OCI-LY7 (cell line): ENCODE results near the gene KLHL3. TPM values are rescaled to one million over a fixed set of nuclear protein-coding genes. Genes with fewer than 3 reads are reported as not detected.

ENCODE experiments used
- BruUV-seq: library from RNA; stranded (reverse); fragments of 400-500 nt; replicated peaks from 2 replicates; lab custom pipeline; 2021; lab: Mats Ljungman, UMichigan
- CTCF ChIA-PET: fragments of 300-600 bp; sonication (Branson Sonifier 250); formaldehyde crosslinking; loops from one replicate; lab custom pipeline; 2022; ENCODE audit warnings: antibody characterized with exemption; ENCODE audit not compliant: unreplicated experiment; lab: Charles Lee
- POLR2A ChIA-PET: fragments of 300-600 bp; sonication (Branson Sonifier 250); formaldehyde crosslinking; loops from one replicate; lab custom pipeline; 2022; ENCODE audit warnings: antibody characterized with exemption; lab: Charles Lee
- DNase-seq: peaks from one replicate; pipeline ENCODE4 v3.0.0-alpha.2; 2015; ENCODE audit warnings: low spot score
- H2AFZ ChIP-seq: fragments of 200-600 bp; sonication (generic), shearing (Covaris generic); 2 replicates; pipeline ENCODE4 v1.6.1; 2014; ENCODE audit warnings: mild to moderate bottlenecking, antibody characterized with exemption, low read length, moderate library complexity
- H3K27ac ChIP-seq: fragments of 200-600 bp; sonication (generic); 2 replicates; pipeline ENCODE4 v1.5.1; 2014; ENCODE audit warnings: mixed run types, low read depth, mild to moderate bottlenecking, moderate library complexity, low read length, inconsistent platforms; ENCODE audit not compliant: poor library complexity, severe bottlenecking
- H3K36me3 ChIP-seq: fragments of 200-600 bp; sonication (generic); 2 replicates; pipeline ENCODE4 v1.6.1; 2014; ENCODE audit warnings: mild to moderate bottlenecking, antibody characterized with exemption, low read length, moderate library complexity, mixed read lengths; ENCODE audit not compliant: insufficient read depth
- H3K4me1 ChIP-seq: fragments of 200-600 bp; sonication (generic); 2 replicates; pipeline ENCODE4 v1.5.1; 2014; ENCODE audit warnings: mild to moderate bottlenecking, low read length; ENCODE audit not compliant: insufficient read depth, poor library complexity, severe bottlenecking
- H3K4me2 ChIP-seq: fragments of 200-600 bp; sonication (generic); 2 replicates; pipeline ENCODE4 v1.6.1; 2014; ENCODE audit warnings: mild to moderate bottlenecking, low read length
- H3K4me3 ChIP-seq: fragments of 200-600 bp; sonication (generic); 2 replicates; pipeline ENCODE4 v1.5.1; 2014; ENCODE audit warnings: mild to moderate bottlenecking, low read depth, low read length; ENCODE audit not compliant: poor library complexity, severe bottlenecking
- H3K79me2 ChIP-seq: fragments of 200-600 bp; sonication (generic); 2 replicates; pipeline ENCODE4 v1.6.1; 2016; ENCODE audit warnings: low read depth, mild to moderate bottlenecking, low read length, moderate library complexity, mixed read lengths; ENCODE audit not compliant: insufficient read depth
- H3K9me2 ChIP-seq: fragments of 200-600 bp; sonication (generic); 2 replicates; pipeline ENCODE4 v1.6.1; 2016; ENCODE audit warnings: mild to moderate bottlenecking, low read length, mixed read lengths; ENCODE audit not compliant: insufficient read depth
- H3K9me3 ChIP-seq: fragments of 200-600 bp; sonication (generic); 2 replicates; pipeline ENCODE4 v1.6.1; 2014; ENCODE audit warnings: mild to moderate bottlenecking, mixed run types, low read length, mixed read lengths
- H4K20me1 ChIP-seq: fragments of 200-600 bp; sonication (generic); 2 replicates; pipeline ENCODE4 v1.6.1; 2014; ENCODE audit warnings: mild to moderate bottlenecking, antibody characterized with exemption, low read length, moderate library complexity, mixed read lengths; ENCODE audit not compliant: insufficient read depth
- CTCF ChIP-seq: fragments of 200-600 bp; sonication (generic); conservative IDR thresholded peaks from 2 replicates; pipeline ENCODE4 v1.5.1; 2014; ENCODE audit warnings: mild to moderate bottlenecking, antibody characterized with exemption, low read length, moderate library complexity, mixed read lengths
- EZH2phosphoT487 ChIP-seq: fragments of 200-600 bp; sonication (generic); IDR thresholded peaks from 2 replicates; pipeline ENCODE4 v1.6.1; 2018; ENCODE audit warnings: low read depth, borderline replicate concordance, mild to moderate bottlenecking, mixed run types, antibody characterized with exemption, low read length, moderate library complexity, mixed read lengths
- intact Hi-C: fragments of 100-400 bp; cut with micrococcal nuclease; formaldehyde crosslinking; loops from one replicate; pipeline ENCODE4 v1.10.0; 2022; ENCODE audit not compliant: unreplicated experiment
- total RNA-seq, 2 experiments: library from RNA; depleted of rRNA in 1 of 2; stranded (reverse); fragments of >200 nt in 1 of 2; shearing (Covaris generic) in 1 of 2; gene quantifications; 2 replicates each; pipeline ENCODE4 v1.2.3, GENCODE V29; 2014 to 2022

Gene KLHL3
- total RNA-seq, 2 experiments from 2014 or later, result 0.28 to 6.2 TPM

- ChIA-PET CTCF (no interaction called here), POLR2A (no interaction called here)
- no peaks in the 10 kb centered on the region for H4K20me1 ChIP-seq
- TF ChIP-seq CTCF, result no peak
- TF ChIP-seq EZH2phosphoT487, result no peak
- no peaks in the 10 kb centered on the region for H3K36me3 ChIP-seq
- no peak overlapping the region for H3K4me3 ChIP-seq
- H3K27ac ChIP-seq, result no peak overlapping the region
- no TSS peak for BruUV-seq
- no peaks in the 10 kb centered on the region for H3K9me3 ChIP-seq
- H3K79me2 ChIP-seq, result no peaks in the 10 kb centered on the region
- H3K9me2 ChIP-seq, result no peaks in the 10 kb centered on the region
- no peak overlapping the region for H3K4me2 ChIP-seq
- no peak for DNase-seq
- H3K4me1 ChIP-seq, result no peaks in the 10 kb centered on the region
- intact Hi-C loops, result no loop called here
- no peak overlapping the region for H2AFZ ChIP-seq
These were observed 7.8 kb downstream of the KLHL3 start for GRCh38 chr5:137728048-137728447.

GRCh38 chr5:137727623-137728022 is 8.3 kb downstream of the KLHL3 start:
- Histone ChIP-seq H3K9me2 (no peaks in the 10 kb centered on the region), H3K27ac (no peak overlapping the region), H3K4me1 (no peaks in the 10 kb centered on the region), H3K36me3 (no peaks in the 10 kb centered on the region), H2AFZ (no peak overlapping the region), H3K9me3 (no peaks in the 10 kb centered on the region), H4K20me1 (no peaks in the 10 kb centered on the region), H3K4me2 (no peak overlapping the region), H3K79me2 (no peaks in the 10 kb centered on the region), H3K4me3 (no peak overlapping the region)
- ChIA-PET CTCF (no interaction called here), POLR2A (no interaction called here)
- TF ChIP-seq EZH2phosphoT487, result no peak
- TF ChIP-seq CTCF, result no peak
- DNase-seq, result no peak
- intact Hi-C loops, result no loop called here
- no TSS peak for BruUV-seq

- Histone ChIP-seq H3K9me3 (no peaks in the 10 kb centered on the region), H3K79me2 (no peaks in the 10 kb centered on the region), H3K27ac (no peak overlapping the region), H3K36me3 (no peaks in the 10 kb centered on the region), H4K20me1 (no peaks in the 10 kb centered on the region), H3K9me2 (no peaks in the 10 kb centered on the region), H3K4me2 (no peak overlapping the region), H3K4me1 (no peaks in the 10 kb centered on the region), H3K4me3 (no peak overlapping the region), H2AFZ (no peak overlapping the region)
- ChIA-PET CTCF (no interaction called here), POLR2A (no interaction called here)
- TF ChIP-seq EZH2phosphoT487 (no peak), CTCF (no peak)
- no peak for DNase-seq
- BruUV-seq, result no TSS peak
- intact Hi-C loops, result no loop called here
These were observed 11.6 kb downstream of the KLHL3 start for GRCh38 chr5:137724251-137724650.
